SK-N-SH (cell line): ENCODE data around the gene SPEG. TPM values are rescaled to one million over a fixed set of nuclear protein-coding genes. Genes with fewer than 3 reads are reported as not detected.

Source experiments
- CTCF ChIA-PET: fragments of 300-600, 350-600 bp; formaldehyde crosslinking; extraction: SDS; loops from one replicate; lab custom pipeline; 2021; lab: Yijun Ruan, JAX
- POLR2A ChIA-PET: fragments of 350-600 bp; sonication (Branson Sonifier 250); formaldehyde crosslinking; extraction: SDS; loops from one replicate; lab custom pipeline; 2020; ENCODE audit warnings: antibody characterized with exemption, inconsistent platforms; lab: Yijun Ruan, JAX
- DNase-seq: peaks from one replicate; pipeline ENCODE4 v3.0.0; 2012
- H2AFZ ChIP-seq: fragments of 200-600 bp; sonication (generic); 2 replicates; pipeline ENCODE4 v1.8.1; 2016; ENCODE audit warnings: antibody characterized with exemption, mild to moderate bottlenecking, low read depth
- H3F3A ChIP-seq: fragments of 200-600 bp; sonication (generic); replicated peaks from 2 replicates; pipeline ENCODE3; 2016; ENCODE audit warnings: antibody characterized with exemption, mild to moderate bottlenecking; ENCODE audit not compliant: insufficient read depth
- H3K27ac ChIP-seq, 2 experiments: fragments of 200-500 bp in 1 of 2; fragments of 200-600 bp in 1 of 2; sonication (Bioruptor generic) in 1 of 2; sonication (generic), shearing (Covaris generic) in 1 of 2; 2 replicates each; pipeline versions ENCODE4 v1.5.1 to v1.6.1; 2014 to 2016; ENCODE audit warnings: low read depth in 2 of 2, inconsistent platforms in 1 of 2, low read length in 1 of 2, mild to moderate bottlenecking in 1 of 2, mixed read lengths in 1 of 2
- H3K27me3 ChIP-seq: fragments of 200-600 bp; sonication (generic), shearing (Covaris generic); 2 replicates; pipeline ENCODE4 v1.6.1; 2016; ENCODE audit warnings: mixed run types; ENCODE audit not compliant: insufficient read depth
- H3K36me3 ChIP-seq, 2 experiments: fragments of 200-500 bp in 1 of 2; fragments of 200-600 bp in 1 of 2; sonication (Bioruptor generic) in 1 of 2; sonication (generic) in 1 of 2; replicated peaks in 1 of 2; 2 replicates each; pipeline versions ENCODE3 to v1.5.1; 2014 to 2016; ENCODE audit warnings: low read length in 1 of 2, mild to moderate bottlenecking in 1 of 2; ENCODE audit not compliant: insufficient read depth in 2 of 2, control insufficient read depth in 1 of 2
- H3K4me1 ChIP-seq, 2 experiments: fragments of 200-500 bp in 1 of 2; fragments of 200-600 bp in 1 of 2; sonication (Bioruptor generic) in 1 of 2; sonication (generic), shearing (Covaris generic) in 1 of 2; 2 replicates each; pipeline versions ENCODE4 v1.5.1 to v1.6.1; 2014 to 2016; ENCODE audit warnings: low read depth in 1 of 2, low read length in 1 of 2, mixed run types in 1 of 2; ENCODE audit not compliant: insufficient read depth in 2 of 2, control insufficient read depth in 1 of 2
- H3K4me2 ChIP-seq: fragments of 200-600 bp; sonication (generic), shearing (Covaris generic); 2 replicates; pipeline ENCODE4 v1.6.1; 2017; ENCODE audit warnings: mixed run types
- H3K4me3 ChIP-seq, 2 experiments: fragments of 200-500 bp in 1 of 2; fragments of 200-600 bp in 1 of 2; sonication (Bioruptor generic) in 1 of 2; sonication (generic), shearing (Covaris generic) in 1 of 2; 2 replicates each; pipeline versions ENCODE4 v1.5.1 to v1.8.1; 2014 to 2016; ENCODE audit warnings: low read depth in 2 of 2, inconsistent platforms in 1 of 2, low read length in 1 of 2, mild to moderate bottlenecking in 1 of 2, mixed read lengths in 1 of 2, moderate library complexity in 1 of 2
- H3K79me2 ChIP-seq: fragments of 200-600 bp; sonication (generic); 2 replicates; pipeline ENCODE4 v1.8.1; 2017; ENCODE audit warnings: mild to moderate bottlenecking; ENCODE audit not compliant: insufficient read depth
- H3K9ac ChIP-seq: fragments of 200-600 bp; sonication (generic); 2 replicates; pipeline ENCODE4 v1.6.1; 2017; ENCODE audit warnings: mixed run types
- H3K9me2 ChIP-seq: fragments of 200-600 bp; sonication (generic); 2 replicates; pipeline ENCODE4 v1.6.1; 2017; ENCODE audit warnings: mixed run types
- H3K9me3 ChIP-seq: fragments of 200-600 bp; sonication (generic); 2 replicates; pipeline ENCODE4 v1.6.1; 2017; ENCODE audit warnings: mixed run types, mild to moderate bottlenecking, moderate library complexity
- H4K20me1 ChIP-seq: fragments of 200-600 bp; sonication (generic); 2 replicates; pipeline ENCODE4 v1.6.1; 2017; ENCODE audit warnings: mild to moderate bottlenecking, mixed run types; ENCODE audit not compliant: insufficient read depth
- CTCF ChIP-seq: fragments of 200-600 bp; sonication (generic); IDR thresholded peaks from 2 replicates; pipeline ENCODE4 v1.6.1; 2017; ENCODE audit warnings: antibody characterized with exemption, mild to moderate bottlenecking, moderate library complexity
- ELF1 ChIP-seq: IDR thresholded peaks from 2 replicates; pipeline ENCODE4 v1.4.0; 2012
- EZH2phosphoT487 ChIP-seq: fragments of 200-600 bp; sonication (generic); IDR thresholded peaks from 2 replicates; pipeline ENCODE4 v1.6.1; 2017; ENCODE audit warnings: low read depth, mixed run types, mild to moderate bottlenecking, antibody characterized with exemption, moderate library complexity, borderline replicate concordance
- GABPA ChIP-seq: IDR thresholded peaks from 2 replicates; pipeline ENCODE4 v1.4.0; 2012; ENCODE audit warnings: low read depth, mild to moderate bottlenecking
- GATA2 ChIP-seq: sonication (generic); formaldehyde crosslinking; IDR thresholded peaks from 2 replicates; pipeline ENCODE4 v1.5.0; 2020; ENCODE audit warnings: mild to moderate bottlenecking, missing genetic modification reagents
- IRF3 ChIP-seq: fragments of 150-350 bp; IDR thresholded peaks from 2 replicates; pipeline ENCODE4 v1.6.1; 2016; ENCODE audit warnings: mild to moderate bottlenecking, low read depth, low read length
- MAX ChIP-seq: IDR thresholded peaks from 2 replicates; pipeline ENCODE4 v1.4.0; 2012; ENCODE audit warnings: low read depth
- PBX3 ChIP-seq: IDR thresholded peaks from 2 replicates; pipeline ENCODE4; 2012
- POLR2AphosphoS5 ChIP-seq: IDR thresholded peaks from 2 replicates; pipeline ENCODE4 v1.6.1; 2012; ENCODE audit warnings: low read depth, low read length
- RFX5 ChIP-seq: IDR thresholded peaks from 2 replicates; pipeline ENCODE4 v1.6.1; 2012; ENCODE audit warnings: mild to moderate bottlenecking, improper control_type of control experiment, low read length
- YY1 ChIP-seq: IDR thresholded peaks from 2 replicates; pipeline ENCODE4 v1.4.0; 2012; ENCODE audit warnings: low read depth, mild to moderate bottlenecking
- ZBTB33 ChIP-seq: IDR thresholded peaks from 2 replicates; pipeline ENCODE4 v1.4.0; 2012; ENCODE audit warnings: low read depth, borderline replicate concordance
- WGBS: methylation state at CpG from one replicate; pipeline ENCODE4 v1.1.6; 2017; ENCODE audit warnings: low lambda C conversion rate; 5-methylcytosine and 5-hydroxymethylcytosine counted together
- polyA plus RNA-seq, 3 experiments: library from polyadenylated mRNA; depleted of rRNA; stranded (reverse); fragments of >200 nt; gene quantifications; 2 replicates each; pipeline ENCODE4 v1.2.3, GENCODE V29; 2012

SPEG gene
- polyA plus RNA-seq, 1 of the 3 experiments (the other 2 are of a cell fraction), result 107 TPM

- ChIA-PET CTCF (interaction anchor here (0.6 to 62.1 kb wide), 22 partner anchors 15 to 265 kb away, joined by 3 to 2824 read pairs (median 9); partner anchors contain the start of genes ASIC4, GMPPA and STK11IP), POLR2A (interaction anchor here (1.0 to 1.9 kb wide), 6 partner anchors 10 to 55 kb away, joined by 3 to 14 read pairs (median 9); partner anchors contain the start of genes GMPPA, INHA, OBSL1 and STK11IP)
- WGBS, result 0% methylated on average over 19 of the region's 66 CpGs
- TF ChIP-seq EZH2phosphoT487, result no peak
- no peak for TF ChIP-seq IRF3
- TF ChIP-seq GABPA, result peak; percentile 71
- TF ChIP-seq PBX3, result no peak
- TF ChIP-seq YY1, result 0 out of 2 replicates have a peak, but pooled peaks have one; percentile 16
- TF ChIP-seq RFX5, result no peak
- TF ChIP-seq GATA2 (CRISPR knock-in tag), result no peak
- no peak for TF ChIP-seq CTCF
- TF ChIP-seq MAX, result peak; percentile 16; the same call in 1 of the 2 replicates
- TF ChIP-seq ELF1, result no peak
- no peak for TF ChIP-seq POLR2AphosphoS5
- no peak for TF ChIP-seq ZBTB33
- H3K27me3 ChIP-seq, result no peaks in the 10 kb centered on the region
- H4K20me1 ChIP-seq, result peaks cover 20% of the 10 kb centered on the region
- peak overlapping the region; percentile 62 to 77 for H3K27ac ChIP-seq
- DNase-seq, result peak; percentile 71
- H3K9me2 ChIP-seq, result no peaks in the 10 kb centered on the region
- H3F3A ChIP-seq, result peaks cover 6% of the 10 kb centered on the region
- H3K79me2 ChIP-seq, result peaks cover 13% of the 10 kb centered on the region
- peaks cover 7 to 32% of the 10 kb centered on the region in 2 experiments; a peak in 2 of 4 replicates for H3K4me1 ChIP-seq
- H3K4me3 ChIP-seq, result peak overlapping the region; percentile 62 to 86
- H3K36me3 ChIP-seq, result peaks cover 9 to 30% of the 10 kb centered on the region in 2 experiments
- H3K4me2 ChIP-seq, result peak overlapping the region; percentile 97
- no peaks in the 10 kb centered on the region for H3K9me3 ChIP-seq
- H2AFZ ChIP-seq, result peak overlapping the region; percentile 78
- H3K9ac ChIP-seq, result peak overlapping the region; percentile 75
Measured at GRCh38 chr2:219542931-219543595, 108.4 kb downstream of the SPEG start.
